ENCODE data around the gene MAP3K15.

Gene MAP3K15, protein sequence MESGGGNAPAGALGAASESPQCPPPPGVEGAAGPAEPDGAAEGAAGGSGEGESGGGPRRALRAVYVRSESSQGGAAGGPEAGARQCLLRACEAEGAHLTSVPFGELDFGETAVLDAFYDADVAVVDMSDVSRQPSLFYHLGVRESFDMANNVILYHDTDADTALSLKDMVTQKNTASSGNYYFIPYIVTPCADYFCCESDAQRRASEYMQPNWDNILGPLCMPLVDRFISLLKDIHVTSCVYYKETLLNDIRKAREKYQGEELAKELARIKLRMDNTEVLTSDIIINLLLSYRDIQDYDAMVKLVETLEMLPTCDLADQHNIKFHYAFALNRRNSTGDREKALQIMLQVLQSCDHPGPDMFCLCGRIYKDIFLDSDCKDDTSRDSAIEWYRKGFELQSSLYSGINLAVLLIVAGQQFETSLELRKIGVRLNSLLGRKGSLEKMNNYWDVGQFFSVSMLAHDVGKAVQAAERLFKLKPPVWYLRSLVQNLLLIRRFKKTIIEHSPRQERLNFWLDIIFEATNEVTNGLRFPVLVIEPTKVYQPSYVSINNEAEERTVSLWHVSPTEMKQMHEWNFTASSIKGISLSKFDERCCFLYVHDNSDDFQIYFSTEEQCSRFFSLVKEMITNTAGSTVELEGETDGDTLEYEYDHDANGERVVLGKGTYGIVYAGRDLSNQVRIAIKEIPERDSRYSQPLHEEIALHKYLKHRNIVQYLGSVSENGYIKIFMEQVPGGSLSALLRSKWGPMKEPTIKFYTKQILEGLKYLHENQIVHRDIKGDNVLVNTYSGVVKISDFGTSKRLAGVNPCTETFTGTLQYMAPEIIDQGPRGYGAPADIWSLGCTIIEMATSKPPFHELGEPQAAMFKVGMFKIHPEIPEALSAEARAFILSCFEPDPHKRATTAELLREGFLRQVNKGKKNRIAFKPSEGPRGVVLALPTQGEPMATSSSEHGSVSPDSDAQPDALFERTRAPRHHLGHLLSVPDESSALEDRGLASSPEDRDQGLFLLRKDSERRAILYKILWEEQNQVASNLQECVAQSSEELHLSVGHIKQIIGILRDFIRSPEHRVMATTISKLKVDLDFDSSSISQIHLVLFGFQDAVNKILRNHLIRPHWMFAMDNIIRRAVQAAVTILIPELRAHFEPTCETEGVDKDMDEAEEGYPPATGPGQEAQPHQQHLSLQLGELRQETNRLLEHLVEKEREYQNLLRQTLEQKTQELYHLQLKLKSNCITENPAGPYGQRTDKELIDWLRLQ (N-terminal part only)

DNA sequence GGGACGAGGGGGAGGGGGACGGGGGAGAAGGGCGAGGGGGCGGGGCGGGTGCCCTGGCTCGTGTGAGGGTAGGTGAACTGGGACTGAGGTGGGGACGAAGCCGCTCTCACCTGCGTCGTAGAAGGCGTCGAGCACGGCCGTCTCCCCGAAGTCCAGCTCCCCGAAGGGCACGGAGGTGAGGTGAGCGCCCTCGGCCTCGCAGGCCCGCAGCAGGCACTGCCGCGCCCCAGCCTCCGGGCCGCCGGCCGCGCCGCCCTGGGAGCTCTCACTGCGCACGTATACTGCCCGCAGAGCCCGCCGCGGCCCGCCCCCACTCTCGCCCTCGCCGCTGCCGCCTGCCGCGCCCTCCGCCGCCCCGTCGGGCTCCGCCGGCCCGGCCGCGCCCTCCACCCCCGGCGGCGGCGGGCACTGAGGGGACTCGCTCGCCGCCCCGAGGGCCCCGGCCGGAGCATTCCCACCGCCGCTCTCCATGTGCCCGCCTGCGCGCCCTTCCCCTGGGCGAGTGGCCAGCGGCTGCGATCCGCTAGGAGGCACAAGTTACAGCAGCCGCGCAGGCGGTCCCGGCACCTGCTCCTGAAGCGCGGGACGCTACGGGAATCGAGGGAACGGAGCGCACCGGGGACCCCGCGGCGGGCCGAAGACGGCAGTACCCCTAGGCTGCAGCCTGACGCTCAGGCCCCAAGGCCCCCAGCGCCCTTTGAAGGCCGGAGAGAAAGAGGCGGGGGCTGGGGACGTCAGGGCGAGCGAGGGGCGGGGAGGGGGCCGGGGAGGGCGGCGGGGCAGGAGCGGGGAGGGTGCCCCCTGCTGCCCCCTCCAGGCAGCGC is at the start of gene MAP3K15:
Gene MAP3K15 (minus strand): TSS at position 718 of the 824 bp plus-strand sequence. CDS start 247 bp downstream, at position 471.
- DNase-seq, result no peak

DNA sequence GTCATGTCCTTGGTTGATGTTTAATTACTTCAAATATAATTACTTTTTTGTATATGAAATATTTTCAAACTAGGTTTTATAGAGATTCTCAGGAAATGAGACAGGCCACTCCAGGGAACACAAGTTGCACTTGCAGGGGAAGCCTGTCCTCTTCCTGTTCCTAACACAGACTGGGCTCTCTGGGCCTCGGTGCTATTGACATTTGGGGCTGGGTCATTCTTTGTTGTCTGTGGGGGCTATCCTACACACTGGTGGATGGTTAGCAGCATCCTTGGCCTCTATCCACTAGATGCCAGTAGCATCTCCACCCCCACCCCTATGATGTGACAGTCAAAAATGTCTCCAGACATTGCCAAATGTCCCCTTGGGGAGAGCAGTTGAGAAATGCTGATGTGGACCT is 49.3 kb upstream of the MAP3K15 start:
- DNase-seq, result no peak

DNA sequence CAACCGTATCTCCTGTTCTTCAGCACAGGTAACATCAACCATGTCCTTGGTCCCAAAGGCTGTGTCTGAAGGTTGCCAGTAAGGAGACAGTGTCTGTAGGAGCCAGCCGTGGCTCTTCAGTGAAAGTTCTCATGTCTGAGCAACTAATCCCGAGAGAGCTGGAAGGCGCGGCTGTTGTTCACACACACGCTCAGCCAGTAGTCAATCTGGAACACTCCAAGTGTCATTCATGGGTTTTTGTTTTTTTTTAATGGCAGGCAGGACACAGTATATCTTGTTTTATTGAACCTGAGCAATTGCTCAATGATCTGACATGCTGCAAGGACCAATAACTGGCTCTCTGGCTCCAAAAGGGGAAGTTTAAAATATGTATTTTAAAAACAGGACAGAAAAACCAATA is 48.4 kb upstream of the MAP3K15 start:
- DNase-seq, result no peak

GRCh38 chrX:19563327-19563726 is 48.0 kb upstream of the MAP3K15 start:
- no peak for DNase-seq

DNA sequence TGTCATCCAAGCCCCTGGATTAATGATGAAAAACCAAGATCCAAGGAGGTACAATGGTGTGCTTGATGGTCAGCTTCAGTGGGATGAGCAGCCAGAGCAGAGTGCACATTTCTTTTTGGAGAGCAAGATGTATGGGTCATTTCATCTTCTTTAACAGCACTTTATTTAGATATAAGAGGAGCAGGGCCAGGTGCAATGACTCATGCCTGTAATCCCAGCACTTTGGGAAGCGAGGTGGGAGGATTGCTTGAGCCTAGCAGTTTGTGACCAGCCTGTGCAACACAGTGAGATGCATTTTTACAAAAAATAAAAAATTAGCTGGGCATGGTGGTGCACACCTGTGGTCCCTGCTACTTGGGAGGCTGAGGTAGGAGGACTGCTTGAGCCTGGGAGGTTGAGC is 45.3 kb upstream of the MAP3K15 start:
- DNase-seq, result no peak

- no peak for DNase-seq
Measured at GRCh38 chrX:19557822-19558221, 42.5 kb upstream of the MAP3K15 start.

DNA sequence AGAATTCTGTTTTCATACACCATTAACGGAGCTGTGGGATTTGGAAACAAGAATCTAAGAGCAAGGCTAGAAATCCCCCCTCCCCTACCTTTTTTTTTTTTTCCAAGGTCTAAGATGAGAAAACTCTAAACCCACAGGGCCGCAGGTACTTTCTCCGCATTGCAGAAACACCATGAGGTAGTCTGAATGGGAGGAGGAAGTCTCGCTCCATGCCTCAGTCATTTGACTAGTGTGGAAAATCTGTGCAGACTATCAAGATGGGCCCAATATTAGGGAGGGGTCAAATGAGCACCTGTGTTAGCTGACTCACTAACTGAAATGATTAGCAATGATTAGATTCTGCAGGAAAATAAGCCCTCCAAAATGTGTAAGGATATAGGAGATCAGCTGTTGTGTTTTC is 40.9 kb upstream of the MAP3K15 start:
- DNase-seq, result no peak

DNA sequence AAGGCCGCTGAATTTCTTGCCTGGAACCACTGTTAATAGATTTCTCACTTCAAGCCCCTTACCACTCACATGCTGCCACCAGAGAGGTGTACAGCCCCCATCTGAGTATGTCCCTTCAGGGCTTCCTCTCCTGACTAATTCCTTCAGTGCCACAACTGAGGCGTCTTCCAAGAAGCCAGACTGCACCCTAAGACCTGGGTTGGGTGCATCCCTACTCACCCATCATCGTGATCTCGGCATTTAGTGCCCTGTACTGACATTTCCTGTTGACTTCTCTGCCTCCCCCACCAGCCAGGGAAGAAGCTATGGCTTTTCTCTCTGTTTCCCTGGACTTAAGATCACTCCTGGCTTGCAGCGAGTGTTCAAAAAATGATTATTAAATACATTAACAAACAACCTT is 40.4 kb upstream of the MAP3K15 start:
- DNase-seq, result no peak

DNA sequence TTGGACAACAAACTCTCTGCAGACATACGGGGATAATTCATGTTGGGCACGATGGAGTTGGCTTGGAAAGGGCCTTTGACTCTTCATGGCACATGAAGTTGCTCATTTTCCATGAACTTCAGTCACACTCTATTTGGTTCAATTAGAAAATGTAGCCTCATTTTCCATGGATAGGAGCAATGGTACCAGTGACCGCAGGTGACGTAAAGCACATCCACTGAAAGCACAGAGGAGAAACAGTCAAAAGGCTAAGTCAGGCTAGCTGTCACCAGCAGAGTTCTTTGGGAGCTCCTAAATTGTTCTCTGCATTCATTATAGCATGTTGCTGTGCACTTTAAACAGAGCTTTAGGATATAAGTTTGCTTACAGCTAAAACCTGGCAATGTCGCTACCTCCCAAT is 39.9 kb upstream of the MAP3K15 start:
- no peak for DNase-seq

DNA sequence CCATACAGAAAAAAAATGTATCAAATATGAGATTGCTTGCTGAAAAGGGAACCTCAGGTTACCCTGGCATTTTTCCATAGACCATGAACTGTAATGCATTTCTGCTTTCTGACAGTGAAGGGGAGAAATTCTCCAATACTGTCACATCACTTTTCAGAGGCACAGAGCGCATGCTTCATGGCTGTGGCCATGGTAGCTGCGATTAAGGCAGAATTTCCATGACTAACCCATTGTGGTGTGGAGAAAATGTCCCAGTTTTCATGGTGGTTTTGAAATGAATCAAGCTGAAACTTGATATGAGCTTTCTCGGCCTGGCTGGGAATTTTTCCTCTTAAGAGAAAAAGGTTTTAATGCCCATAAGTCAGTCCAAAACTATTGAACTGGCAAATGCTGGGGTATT is 39.5 kb upstream of the MAP3K15 start:
- no peak for DNase-seq

GRCh38 chrX:19552793-19553192 is 37.5 kb upstream of the MAP3K15 start:
- no peak for DNase-seq

DNA sequence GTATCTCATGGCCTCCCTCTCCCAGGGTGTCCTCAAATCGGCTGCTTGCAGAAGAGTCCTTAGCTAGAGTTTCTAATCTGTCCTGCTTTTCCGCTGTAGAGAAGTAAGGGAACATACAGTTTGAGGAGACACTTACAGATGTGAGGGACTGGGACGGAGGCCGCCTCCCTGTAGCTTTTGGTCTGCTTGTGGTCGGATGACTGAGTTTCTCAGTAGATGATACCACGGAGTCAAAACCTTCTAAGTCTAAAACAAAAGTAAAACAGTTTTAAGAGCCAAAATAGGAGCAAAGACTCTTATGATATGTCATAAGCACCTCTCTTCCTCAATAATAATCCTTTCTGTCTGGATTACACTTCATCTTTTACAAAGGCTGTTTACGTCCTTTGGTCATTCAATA is 34.5 kb upstream of the MAP3K15 start:
- DNase-seq, result no peak

GRCh38 chrX:19548934-19549333 is 33.6 kb upstream of the MAP3K15 start:
- no peak for DNase-seq

- DNase-seq, result no peak
Measured at GRCh38 chrX:19548279-19548678, 33.0 kb upstream of the MAP3K15 start.

DNA sequence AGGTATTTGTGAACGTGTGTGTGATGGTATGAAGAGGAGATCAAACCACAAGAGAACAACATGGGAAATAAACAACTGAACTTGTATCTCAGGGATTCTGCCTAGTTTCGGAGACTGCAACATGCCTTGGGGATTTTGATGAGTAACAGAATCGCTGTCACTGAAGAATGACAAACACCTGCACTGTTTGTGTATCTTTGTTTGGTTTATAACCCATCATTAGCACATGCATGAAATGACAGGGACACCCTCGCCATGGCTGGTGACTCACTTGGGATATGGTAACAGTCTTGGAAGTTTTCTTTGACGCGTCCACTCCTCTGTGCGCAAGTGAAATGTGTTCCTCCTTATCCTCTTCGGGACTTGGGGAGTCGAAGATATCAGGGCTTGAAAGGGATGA is 30.3 kb upstream of the MAP3K15 start:
- no peak for DNase-seq

DNA sequence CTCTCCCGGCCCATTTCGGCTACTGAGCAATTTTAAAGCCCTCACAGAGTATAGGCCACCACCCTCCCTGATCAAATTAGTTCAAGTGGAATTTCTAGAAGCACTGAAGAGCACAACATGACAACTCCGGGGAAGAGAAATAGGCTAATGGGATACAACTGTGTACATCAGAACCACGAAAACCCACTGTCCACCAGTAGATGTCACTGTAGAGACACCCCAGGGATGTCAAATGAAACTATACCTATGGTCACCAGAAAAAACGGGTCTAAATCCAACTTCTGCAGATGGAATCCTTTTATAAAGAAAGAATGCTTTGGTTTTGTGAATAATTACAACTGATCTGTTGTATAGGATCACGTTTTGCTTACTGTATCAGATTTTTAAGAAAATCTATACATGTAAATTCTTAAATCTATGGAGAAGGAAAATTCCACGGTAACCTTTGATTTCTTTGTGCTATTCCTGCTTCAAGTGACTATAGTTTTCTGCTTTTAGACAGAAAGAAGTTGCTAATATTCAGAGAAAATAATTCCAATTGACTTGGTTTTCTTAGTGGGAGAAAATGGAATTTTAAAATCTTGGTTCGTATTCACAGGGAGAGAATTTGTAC is 29.5 kb upstream of the MAP3K15 start:
- no peak for DNase-seq

- no peak for DNase-seq
Measured at GRCh38 chrX:19543951-19544381, 28.7 kb upstream of the MAP3K15 start.

- DNase-seq, result no peak
Measured at GRCh38 chrX:19543020-19543715, 27.9 kb upstream of the MAP3K15 start.

GRCh38 chrX:19541931-19542330 is 26.6 kb upstream of the MAP3K15 start:
- DNase-seq, result no peak

DNA sequence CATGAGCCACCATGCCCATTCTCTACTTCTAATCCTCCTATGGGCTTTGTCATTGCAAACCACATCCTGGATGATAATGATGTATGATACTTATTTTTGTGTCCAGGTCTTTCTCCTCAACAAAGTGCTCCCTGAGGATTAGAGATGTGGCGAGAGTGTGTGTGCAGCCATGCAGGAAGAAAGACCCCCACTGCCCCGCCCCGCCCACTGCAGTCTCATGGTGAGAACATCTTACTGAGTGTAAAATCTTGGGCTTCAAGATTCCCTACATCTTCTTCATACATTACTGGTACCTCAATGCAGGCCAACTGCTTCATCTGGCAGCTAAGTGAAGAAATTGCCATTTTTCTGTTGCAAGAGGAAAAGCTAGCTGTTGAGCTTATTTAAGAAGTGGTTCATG is 25.9 kb upstream of the MAP3K15 start:
- DNase-seq, result no peak

DNA sequence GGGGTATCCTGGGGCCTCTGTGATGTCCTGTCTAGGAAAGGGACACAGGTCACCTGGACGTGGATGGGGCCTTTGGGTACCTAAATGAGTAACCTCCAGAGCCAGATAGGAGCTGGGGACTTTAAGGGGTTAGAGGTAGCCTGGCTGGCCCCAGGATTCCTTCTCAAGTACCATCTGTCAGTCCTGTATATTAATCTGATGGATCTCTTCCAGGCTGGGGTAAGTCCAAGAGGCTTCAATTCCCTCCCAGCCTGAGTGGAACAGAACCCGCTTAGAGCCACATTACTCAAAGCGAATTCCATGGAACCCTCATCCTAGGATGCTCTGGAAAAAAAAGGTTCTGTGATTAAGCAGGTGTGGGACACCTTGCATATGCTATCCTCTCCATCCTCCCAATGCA is 24.8 kb upstream of the MAP3K15 start:
- DNase-seq, result no peak

Data from NCI-H1436 treated with DMSO at 0.1 percent for 48 hours (cell line).